Stimulated activated CD4-positive, alpha-beta T cell treated with anti-CD3 and anti-CD28 coated beads, TNF-alpha, amount 100 ng/mL, for 1 hour (primary cell): ENCODE results near the gene MDFI.

ENCODE experiments used
- DNase-seq, 3 donors: peaks; one replicate each; pipeline ENCODE4 v3.0.0-alpha.2; 2020; ENCODE audit warnings: low read depth in 3 of 3, low spot score in 1 of 3

Gene MDFI

GRCh38 chr6:41687501-41688175 lies 49.4 kb downstream of the MDFI start:
- no peak for DNase-seq

GRCh38 chr6:41688256-41688965 lies 50.1 kb downstream of the MDFI start:
- DNase-seq = no peak

- DNase-seq = no peak
These were observed 51.1 kb downstream of the MDFI start for GRCh38 chr6:41689171-41690008.

GRCh38 chr6:41690541-41691330 lies 52.5 kb downstream of the MDFI start:
- no peak for DNase-seq

- no peak for DNase-seq
These were observed 53.3 kb downstream of the MDFI start for GRCh38 chr6:41691426-41692079.

GRCh38 chr6:41692080-41692675 lies 53.9 kb downstream of the MDFI start:
- DNase-seq = no peak

- no peak for DNase-seq
These were observed 54.5 kb downstream of the MDFI start for GRCh38 chr6:41692730-41693129.

- DNase-seq = no peak
These were observed 55.3 kb downstream of the MDFI start for GRCh38 chr6:41693281-41694240.

GRCh38 chr6:41694815-41695526 lies 56.7 kb downstream of the MDFI start:
- no peak for DNase-seq

GRCh38 chr6:41695825-41696224 lies 57.6 kb downstream of the MDFI start:
- DNase-seq = no peak

- DNase-seq = no peak
These were observed 58.5 kb downstream of the MDFI start for GRCh38 chr6:41696788-41697187.

- DNase-seq = no peak
These were observed 59.9 kb downstream of the MDFI start for GRCh38 chr6:41697861-41698781.

- no peak for DNase-seq
These were observed 60.8 kb downstream of the MDFI start for GRCh38 chr6:41699063-41699462.

- no peak for DNase-seq
These were observed 62.4 kb downstream of the MDFI start for GRCh38 chr6:41700463-41701347.

GRCh38 chr6:41702089-41702745 lies 63.9 kb downstream of the MDFI start:
- no peak for DNase-seq
